Measurements from ENCODE around the gene EMX1. TPM values are rescaled to one million over a fixed set of nuclear protein-coding genes. Genes with fewer than 3 reads are reported as not detected.
A peak's percentile ranks its signal among the peaks of the same experiment; 100 is the strongest.

Gene EMX1
- total RNA-seq, 1 experiment from 2014 or later = 0.72 TPM

DNA sequence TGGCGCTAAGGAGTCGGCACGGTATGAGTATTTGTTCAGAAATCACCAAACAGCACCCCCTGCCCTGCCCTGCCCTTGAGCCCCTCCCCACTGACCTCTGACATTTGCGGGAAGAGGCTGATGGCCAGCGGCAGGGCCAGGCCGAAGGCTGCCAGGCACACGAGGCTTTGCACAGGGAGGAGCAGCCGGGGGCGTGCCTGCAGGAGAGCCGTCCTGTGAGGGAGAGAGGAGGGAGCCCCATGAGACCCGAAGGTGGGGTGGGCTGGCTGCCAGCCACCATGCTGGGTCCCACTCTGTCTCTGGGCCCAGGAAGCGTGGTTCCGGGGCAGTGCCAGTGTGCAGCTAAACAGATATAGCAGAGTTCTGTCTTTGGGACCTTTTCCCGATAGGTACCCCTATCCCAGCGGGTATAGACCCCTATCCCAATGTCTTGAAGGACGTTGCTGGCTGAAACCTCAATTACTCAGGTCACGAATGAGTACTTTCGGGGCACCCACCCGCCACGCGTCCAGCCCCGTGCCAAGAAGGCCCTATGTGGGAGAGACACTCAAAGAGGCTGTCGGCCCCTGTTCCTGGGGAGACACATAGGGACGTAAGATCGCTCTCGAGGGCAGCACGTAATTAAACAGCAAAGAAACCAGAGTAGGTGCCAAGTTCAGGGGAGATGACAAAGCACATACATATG lies 43.9 kb downstream of the EMX1 start:
- H2BK5ac ChIP-seq (ENCODE audit: insufficient read length, low read length) = no peak overlapping the region
- Mint-ChIP-seq H3K27me3 (ENCODE audit: low read depth) (peaks cover 10% of the 10 kb centered on the region), H3K4me3 (no peak overlapping the region), H3K27ac (peak overlapping the region in 1 of 3 experiments; percentile 57; a peak in 1 of 7 replicates), H3K9me3 (no peaks in the 10 kb centered on the region), H3K4me1 (peaks cover 49 to 53% of the 10 kb centered on the region in 2 experiments), H3K36me3 (ENCODE audit: insufficient read depth in 1 of 3, low read depth in 3 of 3) (peaks cover 9 to 20% (median 17%) of the 10 kb centered on the region in 3 experiments; a peak in 5 of 7 replicates)
- no peaks in the 10 kb centered on the region for H3K27me3 ChIP-seq (ENCODE audit: insufficient read depth, low read length)
- no peak overlapping the region for H4K91ac ChIP-seq (ENCODE audit: insufficient read length, low read depth, low read length)
- no peak overlapping the region for H3K4ac ChIP-seq (ENCODE audit: low read depth, low read length)
- no peak overlapping the region for H2BK20ac ChIP-seq (ENCODE audit: low read depth, low read length, poor library complexity, severe bottlenecking)
- no peak for DNase-seq
- no peak overlapping the region for H2BK12ac ChIP-seq (ENCODE audit: insufficient read length, low read depth, low read length)
- no peak overlapping the region for H3T11ph ChIP-seq (ENCODE audit: low read length)
- H3K27ac ChIP-seq (ENCODE audit: insufficient read length, low read depth, low read length) = no peak overlapping the region
- H3K79me1 ChIP-seq (ENCODE audit: insufficient read depth, low read depth, low read length, poor library complexity, severe bottlenecking) = no peaks in the 10 kb centered on the region
- H3K9ac ChIP-seq (ENCODE audit: extremely low read depth, insufficient read length, low read length) = no peak overlapping the region
- no peak overlapping the region for H3K14ac ChIP-seq (ENCODE audit: insufficient read depth, low read length)
- WGBS (ENCODE audit: extremely low coverage, insufficient read length, low lambda C conversion rate) = no CpG with 5 or more reads among the region's 27 CpGs
- H2AFZ ChIP-seq (ENCODE audit: low read length) = no peak overlapping the region
- no peaks in the 10 kb centered on the region for H3K9me3 ChIP-seq (ENCODE audit: control insufficient read depth, low read depth, low read length)
- no peak overlapping the region for H3K23ac ChIP-seq (ENCODE audit: insufficient read length, low read depth, low read length)
- H2AK5ac ChIP-seq (ENCODE audit: insufficient read length, low read length) = no peak overlapping the region
- no peak overlapping the region for H4K5ac ChIP-seq (ENCODE audit: insufficient read length, low read depth, low read length)
- no peak overlapping the region for H2BK120ac ChIP-seq (ENCODE audit: low read depth, low read length, poor library complexity, severe bottlenecking)
- no peak overlapping the region for H2BK15ac ChIP-seq (ENCODE audit: low read depth, low read length)
- H3K18ac ChIP-seq (ENCODE audit: insufficient read length, low read depth, low read length) = no peak overlapping the region
- no peaks in the 10 kb centered on the region for H3K23me2 ChIP-seq (ENCODE audit: insufficient read length, low read depth, low read length, poor library complexity, severe bottlenecking)
- no peaks in the 10 kb centered on the region for H4K20me1 ChIP-seq (ENCODE audit: control insufficient read depth, insufficient read depth, insufficient read length)
- TF ChIP-seq, protein P1, sequence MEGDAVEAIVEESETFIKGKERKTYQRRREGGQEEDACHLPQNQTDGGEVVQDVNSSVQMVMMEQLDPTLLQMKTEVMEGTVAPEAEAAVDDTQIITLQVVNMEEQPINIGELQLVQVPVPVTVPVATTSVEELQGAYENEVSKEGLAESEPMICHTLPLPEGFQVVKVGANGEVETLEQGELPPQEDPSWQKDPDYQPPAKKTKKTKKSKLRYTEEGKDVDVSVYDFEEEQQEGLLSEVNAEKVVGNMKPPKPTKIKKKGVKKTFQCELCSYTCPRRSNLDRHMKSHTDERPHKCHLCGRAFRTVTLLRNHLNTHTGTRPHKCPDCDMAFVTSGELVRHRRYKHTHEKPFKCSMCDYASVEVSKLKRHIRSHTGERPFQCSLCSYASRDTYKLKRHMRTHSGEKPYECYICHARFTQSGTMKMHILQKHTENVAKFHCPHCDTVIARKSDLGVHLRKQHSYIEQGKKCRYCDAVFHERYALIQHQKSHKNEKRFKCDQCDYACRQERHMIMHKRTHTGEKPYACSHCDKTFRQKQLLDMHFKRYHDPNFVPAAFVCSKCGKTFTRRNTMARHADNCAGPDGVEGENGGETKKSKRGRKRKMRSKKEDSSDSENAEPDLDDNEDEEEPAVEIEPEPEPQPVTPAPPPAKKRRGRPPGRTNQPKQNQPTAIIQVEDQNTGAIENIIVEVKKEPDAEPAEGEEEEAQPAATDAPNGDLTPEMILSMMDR (conservative IDR thresholded peaks at IDR 0.05) = no peak
- no peak overlapping the region for H3K4me2 ChIP-seq (ENCODE audit: insufficient read depth, insufficient read length, low read length)
- H3K79me2 ChIP-seq (ENCODE audit: insufficient read depth, low read length) = no peaks in the 10 kb centered on the region
- peaks cover 14% of the 10 kb centered on the region; the same call in 1 of the 2 replicates for H3K4me1 ChIP-seq (ENCODE audit: insufficient read depth, low read length)
- no peak overlapping the region for H4K8ac ChIP-seq (replicated peaks; ENCODE audit: insufficient read length, low read depth, low read length)
- no peak overlapping the region for H3K56ac ChIP-seq (ENCODE audit: insufficient read length, low read depth, low read length)
